ENCODE results near the gene SUPT16H. TPM values are rescaled to one million over a fixed set of nuclear protein-coding genes. Genes with fewer than 3 reads are reported as not detected.

Gene SUPT16H
- 97.0 and 98.3 TPM in 2 replicates for total RNA-seq (2022)
- Bru-seq, nascent RNA: percentile 92 among the genes with signal in this experiment
- BruChase-seq, experiment 1, labeled RNA remaining after a 6-hour chase: percentile 97 among the genes with signal in this experiment
- percentile 95 among the genes with signal in this experiment for BruChase-seq, experiment 2, labeled RNA remaining after a 2-hour chase
- long read RNA-seq, full-length matches to known transcripts: 373 of 453 reads
- long read RNA-seq, partial matches to known transcripts: 25 of 453 reads
- long read RNA-seq, other reads (novel, unspliced or antisense): 55 of 453 reads

GRCh38 chr14:21383848-21384493 is at the start of gene SUPT16H:
Gene SUPT16H (minus strand): TSS chr14:21384019. CDS start chr14:21383927, 92 bp downstream.
- no peak for TF ChIP-seq CTCF (IDR thresholded peaks at IDR 0.05; ENCODE audit: unreplicated experiment)
- DNase-seq (ENCODE audit: unreplicated experiment): peak; percentile 95
- POLR2A ChIA-PET: interaction anchor here (0.5 to 2.2 kb wide), 24 partner anchors 9 to 1041 kb away, joined by 3 to 12 read pairs (median 4); partner anchors contain the start of genes CHD8 and METTL3
- CTCF ChIA-PET: interaction anchor here (0.6 to 1.8 kb wide), 5 partner anchors 20 to 343 kb away, joined by 3 to 6 read pairs (median 3); no protein-coding TSS in a partner anchor
- intact Hi-C loops (cut with micrococcal nuclease): loop anchor here (2.0 to 5.0 kb wide), 2 partner anchors 73 to 115 kb away; partner anchors contain the start of genes CHD8 and HNRNPC
- Mint-ChIP-seq H3K27ac (ENCODE audit: low read depth, unreplicated experiment) (peak within 1 kb of the TSS; percentile 99), H3K4me3 (ENCODE audit: unreplicated experiment) (peak within 1 kb of the TSS; percentile 100), H3K27me3 (ENCODE audit: insufficient read depth, unreplicated experiment) (no peaks in the 10 kb centered on the region), H3K36me3 (ENCODE audit: insufficient read depth, unreplicated experiment) (peaks cover 67% of the 10 kb centered on the region), H3K4me1 (ENCODE audit: insufficient read depth, unreplicated experiment) (peaks cover 8% of the 10 kb centered on the region), H3K9me3 (ENCODE audit: unreplicated experiment) (no peaks in the 10 kb centered on the region)
- TSS peak; percentile 67 for BruUV-seq (replicated peaks)

GRCh38 chr14:21431126-21431525 is 47.3 kb upstream of the SUPT16H start:
- CTCF ChIA-PET: interaction anchor here (1.1 to 1.8 kb wide), 5 partner anchors 21 to 125 kb away, joined by 3 to 7 read pairs (median 3); partner anchors contain the start of gene TOX4
- Mint-ChIP-seq H3K27me3 (ENCODE audit: insufficient read depth, unreplicated experiment) (no peaks in the 10 kb centered on the region), H3K9me3 (ENCODE audit: unreplicated experiment) (no peaks in the 10 kb centered on the region), H3K4me1 (ENCODE audit: insufficient read depth, unreplicated experiment) (peaks cover 14% of the 10 kb centered on the region), H3K36me3 (ENCODE audit: insufficient read depth, unreplicated experiment) (peaks cover 66% of the 10 kb centered on the region), H3K27ac (ENCODE audit: low read depth, unreplicated experiment) (no peak overlapping the region), H3K4me3 (ENCODE audit: unreplicated experiment) (no peak overlapping the region)
- POLR2A ChIA-PET: interaction anchor here (0.6 to 2.5 kb wide), 6 partner anchors 25 to 463 kb away, joined by 3 to 11 read pairs (median 4); partner anchors contain the start of gene CHD8
- intact Hi-C loops (cut with micrococcal nuclease): no loop called here
- BruUV-seq (replicated peaks): TSS peak; percentile 11
- no peak for TF ChIP-seq CTCF (IDR thresholded peaks at IDR 0.05; ENCODE audit: unreplicated experiment)
- no peak for DNase-seq (ENCODE audit: unreplicated experiment)

DNA sequence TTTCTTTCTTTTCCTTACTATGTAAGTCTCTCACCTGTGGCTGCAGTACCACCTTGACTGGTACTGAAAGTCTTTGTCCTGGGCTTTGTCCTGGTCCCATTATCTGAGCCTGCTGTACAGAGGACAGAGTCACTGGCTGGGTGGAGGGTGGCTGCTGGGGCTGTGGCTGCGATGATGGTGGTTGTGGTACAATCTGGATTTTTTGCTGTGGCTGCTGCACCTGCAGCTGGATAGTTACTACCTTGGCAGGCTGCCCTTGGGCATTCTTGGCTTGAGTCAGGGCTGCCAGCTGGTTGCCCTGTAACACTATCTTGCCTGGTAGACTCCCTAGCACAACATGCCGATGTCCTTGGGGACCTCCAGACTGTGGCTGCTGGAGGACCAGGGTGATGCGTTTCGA is 45.1 kb upstream of the SUPT16H start:
- BruUV-seq (replicated peaks): no TSS peak
- TF ChIP-seq CTCF (IDR thresholded peaks at IDR 0.05; ENCODE audit: unreplicated experiment): no peak
- intact Hi-C loops (cut with micrococcal nuclease): no loop called here
- Mint-ChIP-seq H3K9me3 (ENCODE audit: unreplicated experiment) (no peaks in the 10 kb centered on the region), H3K4me3 (ENCODE audit: unreplicated experiment) (no peak overlapping the region), H3K36me3 (ENCODE audit: insufficient read depth, unreplicated experiment) (peaks cover 79% of the 10 kb centered on the region), H3K4me1 (ENCODE audit: insufficient read depth, unreplicated experiment) (no peaks in the 10 kb centered on the region), H3K27ac (ENCODE audit: low read depth, unreplicated experiment) (peak overlapping the region; percentile 42), H3K27me3 (ENCODE audit: insufficient read depth, unreplicated experiment) (no peaks in the 10 kb centered on the region)
- ChIA-PET CTCF (no interaction called here), POLR2A (no interaction called here)
- peak; percentile 18 for DNase-seq (ENCODE audit: unreplicated experiment)

GRCh38 chr14:21426692-21427091 is 42.9 kb upstream of the SUPT16H start:
- BruUV-seq (replicated peaks): no TSS peak
- no peak overlapping the region for H3K4me3 Mint-ChIP-seq (ENCODE audit: unreplicated experiment)
- ChIA-PET POLR2A (interaction anchor here (1.0 to 1.7 kb wide), 5 partner anchors 10 to 44 kb away, joined by 3 to 11 read pairs (median 4); no protein-coding TSS in a partner anchor), CTCF (interaction anchor here (0.9 to 1.3 kb wide), 4 partner anchors 10 to 71 kb away, joined by 3 to 5 read pairs (median 4); partner anchors contain the start of gene CHD8)
- H3K4me1 Mint-ChIP-seq (ENCODE audit: insufficient read depth, unreplicated experiment): no peaks in the 10 kb centered on the region
- H3K9me3 Mint-ChIP-seq (ENCODE audit: unreplicated experiment): no peaks in the 10 kb centered on the region
- no peaks in the 10 kb centered on the region for H3K27me3 Mint-ChIP-seq (ENCODE audit: insufficient read depth, unreplicated experiment)
- intact Hi-C loops (cut with micrococcal nuclease): no loop called here
- TF ChIP-seq CTCF (IDR thresholded peaks at IDR 0.05; ENCODE audit: unreplicated experiment): no peak
- peaks cover 92% of the 10 kb centered on the region for H3K36me3 Mint-ChIP-seq (ENCODE audit: insufficient read depth, unreplicated experiment)
- DNase-seq (ENCODE audit: unreplicated experiment): no peak
- H3K27ac Mint-ChIP-seq (ENCODE audit: low read depth, unreplicated experiment): no peak overlapping the region
